HepG2 (cell line): ENCODE data around the gene C14orf119. TPM values are rescaled to one million over a fixed set of nuclear protein-coding genes. Genes with fewer than 3 reads are reported as not detected.

ENCODE experiments used
- DZIP1 ChIP-seq: sonication (generic); formaldehyde crosslinking; IDR thresholded peaks from 2 replicates; pipeline ENCODE4 v1.5.0; 2020; ENCODE audit warnings: mild to moderate bottlenecking, missing genetic modification reagents
- GABPB1 ChIP-seq: IDR thresholded peaks from 2 replicates; pipeline ENCODE4 v1.6.1; 2016; ENCODE audit warnings: mild to moderate bottlenecking, missing genetic modification reagents, moderate library complexity, missing compliant biosample characterization
- GTF3A ChIP-seq: sonication (generic); formaldehyde crosslinking; conservative IDR thresholded peaks from 2 replicates; pipeline ENCODE4 v1.4.0; 2020; ENCODE audit warnings: mild to moderate bottlenecking, missing genetic modification reagents
- HMG20B ChIP-seq: conservative IDR thresholded peaks from 2 replicates; pipeline ENCODE4 v1.6.1; 2016; ENCODE audit warnings: missing genetic modification reagents, missing compliant biosample characterization
- HNF4G ChIP-seq, 2 experiments: sonication (generic) in 1 of 2; formaldehyde crosslinking in 1 of 2; IDR thresholded peaks; 2 replicates each; pipeline versions ENCODE4 v1.4.0 to v1.6.1; 2011 to 2020; ENCODE audit warnings: borderline replicate concordance in 2 of 2, low read depth in 2 of 2, mild to moderate bottlenecking in 2 of 2, low read length in 1 of 2, missing genetic modification reagents in 1 of 2, moderate library complexity in 1 of 2
- MEF2D ChIP-seq: sonication (generic); formaldehyde crosslinking; IDR thresholded peaks from 2 replicates; pipeline ENCODE4 v1.5.1; 2020; ENCODE audit warnings: mild to moderate bottlenecking, missing genetic modification reagents
- NFIC ChIP-seq: IDR thresholded peaks from 2 replicates; pipeline ENCODE4 v1.6.1; 2012; ENCODE audit warnings: mild to moderate bottlenecking, low read length, inconsistent platforms
- PPARG ChIP-seq: conservative IDR thresholded peaks from 2 replicates; pipeline ENCODE4 v1.6.1; 2016; ENCODE audit warnings: missing biosample characterization, missing genetic modification reagents
- RARA ChIP-seq: IDR thresholded peaks from 2 replicates; pipeline ENCODE4 v1.6.1; 2016; ENCODE audit warnings: missing genetic modification reagents, missing compliant biosample characterization
- SMAD1 ChIP-seq: sonication (generic); formaldehyde crosslinking; IDR thresholded peaks from 2 replicates; pipeline ENCODE4 v1.4.0; 2020; ENCODE audit warnings: missing genetic modification reagents, low read depth, mild to moderate bottlenecking, borderline replicate concordance
- ZC3H13 ChIP-seq: sonication (generic); formaldehyde crosslinking; IDR thresholded peaks from 2 replicates; pipeline ENCODE4 v1.8.1; 2023; ENCODE audit warnings: mild to moderate bottlenecking, missing genetic modification reagents, moderate library complexity
- ZFP36 ChIP-seq: fragments of 150-350 bp; IDR thresholded peaks from 2 replicates; pipeline ENCODE4 v1.6.1; 2018; ENCODE audit warnings: borderline replicate concordance, low read length, low read depth; ENCODE audit not compliant: partially characterized antibody
- ZNF121 ChIP-seq: sonication (generic); formaldehyde crosslinking; IDR thresholded peaks from 2 replicates; pipeline ENCODE4 v1.5.0; 2020; ENCODE audit warnings: mild to moderate bottlenecking, missing genetic modification reagents
- ZNF281 ChIP-seq: sonication (generic); formaldehyde crosslinking; IDR thresholded peaks from 2 replicates; pipeline ENCODE4 v1.4.0; 2020; ENCODE audit warnings: missing genetic modification reagents, borderline replicate concordance
- ZNF30 ChIP-seq: sonication (generic); formaldehyde crosslinking; IDR thresholded peaks from 2 replicates; pipeline ENCODE4 v1.5.0; 2020; ENCODE audit warnings: mild to moderate bottlenecking, missing genetic modification reagents
- ZNF776 ChIP-seq: sonication (generic); formaldehyde crosslinking; IDR thresholded peaks from 2 replicates; pipeline ENCODE4 v1.4.0; 2020; ENCODE audit warnings: mild to moderate bottlenecking, missing genetic modification reagents
- polyA plus RNA-seq, 8 experiments: library from polyadenylated mRNA; depleted of rRNA in 3 of 8; stranded (reverse) in 7 of 8; unstranded in 1 of 8; fragments of >200 nt; fragmentation: Illumina TruSeq in 4 of 8; extraction: Trizol in 4 of 8; gene quantifications; 2 replicates each; pipeline versions ENCODE4 v1.2.1 to v1.2.3, GENCODE V29; 2011 to 2016; ENCODE audit warnings: low read depth in 4 of 8, missing spikeins in 1 of 8, mixed read lengths in 1 of 8; ENCODE audit not compliant: insufficient read depth in 1 of 8
- total RNA-seq, 5 experiments: library from RNA; depleted of rRNA; stranded (reverse); fragments of >200 nt; fragmentation: Illumina TruSeq; extraction: Trizol; gene quantifications; 2 replicates each; pipeline ENCODE4 v1.2.3, GENCODE V29; 2016; ENCODE audit warnings: low read depth in 1 of 5
- TF ChIP-seq, protein P1 (sequence below), 2 experiments: fragments of 450-650 bp in 1 of 2; sonication (generic) in 1 of 2; formaldehyde crosslinking; IDR thresholded peaks; 2 replicates each; pipeline versions ENCODE4 v1.5.0 to v1.8.0; 2020 to 2022; ENCODE audit warnings: mild to moderate bottlenecking in 1 of 2, missing genetic modification reagents in 1 of 2
- TF ChIP-seq, protein P2 (sequence below): sonication (generic); formaldehyde crosslinking; IDR thresholded peaks from 2 replicates; pipeline ENCODE4 v1.8.0; 2022; ENCODE audit warnings: missing genetic modification reagents, mild to moderate bottlenecking, inconsistent platforms, borderline replicate concordance

C14orf119 gene
- total and polyA plus RNA-seq, 2 of the 13 experiments (the other 11 are each of a cell fraction or from before 2014, with no cell fraction given): 117 to 206 TPM

DNA sequence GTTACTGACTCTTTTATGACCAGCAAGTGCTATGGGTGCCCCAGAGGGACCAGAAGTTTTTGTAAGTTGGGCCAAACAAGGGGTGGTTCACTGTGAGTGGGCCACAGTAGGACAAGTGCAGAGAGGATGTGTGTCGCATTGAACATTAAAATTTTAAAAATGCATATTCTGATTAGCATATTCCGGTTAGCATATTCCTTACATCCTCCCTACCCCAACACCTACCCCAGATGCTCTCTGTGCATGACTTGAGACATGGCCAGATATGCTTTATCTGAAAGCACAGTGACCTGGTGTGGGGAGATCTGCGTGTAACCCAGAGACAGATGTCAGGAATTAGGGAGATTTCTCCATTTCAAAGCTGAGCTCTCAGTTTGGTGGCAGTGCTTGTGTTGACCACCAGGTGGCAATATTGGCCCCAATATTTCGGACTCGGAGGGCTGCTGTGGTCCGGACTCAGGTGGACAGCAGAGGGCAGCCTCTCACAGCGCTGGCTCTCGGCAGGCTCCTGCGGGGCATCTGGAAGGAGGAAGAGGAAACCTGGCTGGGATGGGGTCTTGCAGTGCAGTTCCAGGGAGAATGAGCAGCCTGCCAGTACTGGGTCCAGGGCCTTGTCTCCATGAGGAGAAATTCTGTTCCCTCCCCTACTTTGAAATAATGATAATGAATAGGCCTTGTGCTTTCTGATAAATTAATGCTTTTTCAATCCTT, 25.4 kb downstream of the C14orf119 start (continued):
- no peak for TF ChIP-seq DZIP1 (CRISPR knock-in tag)
- no peak for TF ChIP-seq NFIC
- no peak for TF ChIP-seq ZC3H13 (CRISPR knock-in tag)
- peak; percentile 81 for TF ChIP-seq ZFP36
- TF ChIP-seq ZNF30 (CRISPR knock-in tag): no peak
- peak; percentile 72 for TF ChIP-seq GABPB1 (CRISPR knock-in tag)
- no peak for TF ChIP-seq ZNF776 (CRISPR knock-in tag)
- no peak; the same call in 1 of the 2 replicates for TF ChIP-seq ZNF281 (CRISPR knock-in tag)
- no peak for TF ChIP-seq GTF3A (CRISPR knock-in tag)
- TF ChIP-seq, protein P1, sequence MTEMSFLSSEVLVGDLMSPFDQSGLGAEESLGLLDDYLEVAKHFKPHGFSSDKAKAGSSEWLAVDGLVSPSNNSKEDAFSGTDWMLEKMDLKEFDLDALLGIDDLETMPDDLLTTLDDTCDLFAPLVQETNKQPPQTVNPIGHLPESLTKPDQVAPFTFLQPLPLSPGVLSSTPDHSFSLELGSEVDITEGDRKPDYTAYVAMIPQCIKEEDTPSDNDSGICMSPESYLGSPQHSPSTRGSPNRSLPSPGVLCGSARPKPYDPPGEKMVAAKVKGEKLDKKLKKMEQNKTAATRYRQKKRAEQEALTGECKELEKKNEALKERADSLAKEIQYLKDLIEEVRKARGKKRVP (CRISPR knock-in tag; IDR thresholded peaks at IDR 0.05): no peak; a peak in 1 of 4 replicates
- peak; percentile 80 for TF ChIP-seq ZNF121 (CRISPR knock-in tag)
- TF ChIP-seq HMG20B (CRISPR knock-in tag): peak; percentile 74; the same call in 1 of the 2 replicates
- TF ChIP-seq, protein P2, sequence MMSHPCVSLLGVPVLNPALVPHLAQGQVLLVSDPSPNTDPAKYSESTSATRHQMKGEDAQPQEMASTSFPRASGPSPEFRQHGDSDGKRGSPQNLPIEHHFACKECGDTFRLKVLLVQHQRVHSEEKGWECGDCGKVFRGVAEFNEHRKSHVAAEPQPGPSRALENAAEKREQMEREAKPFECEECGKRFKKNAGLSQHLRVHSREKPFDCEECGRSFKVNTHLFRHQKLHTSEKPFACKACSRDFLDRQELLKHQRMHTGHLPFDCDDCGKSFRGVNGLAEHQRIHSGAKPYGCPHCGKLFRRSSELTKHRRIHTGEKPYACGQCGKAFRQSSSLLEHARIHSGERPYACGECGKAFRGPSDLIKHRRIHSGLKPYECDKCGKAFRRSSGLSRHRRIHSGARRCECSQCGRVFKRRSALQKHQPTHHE (CRISPR knock-in tag): no peak
- no peak for TF ChIP-seq HNF4G (IDR thresholded peaks at IDR 0.05; ENCODE audit: borderline replicate concordance, low read depth, low read length)
- peak; percentile 18; the same call in 1 of the 2 replicates for TF ChIP-seq HNF4G (CRISPR knock-in tag; IDR thresholded peaks at IDR 0.05; ENCODE audit: borderline replicate concordance, low read depth)
- peak; percentile 42; the same call in 1 of the 2 replicates for TF ChIP-seq RARA (CRISPR knock-in tag)
- no peak; the same call in 1 of the 2 replicates for TF ChIP-seq SMAD1 (CRISPR knock-in tag)
- peak; percentile 45; the same call in 1 of the 2 replicates for TF ChIP-seq MEF2D (CRISPR knock-in tag)
- TF ChIP-seq PPARG (CRISPR knock-in tag): peak; percentile 70
